HG03378 (cell line): Measurements from ENCODE around the gene KSR1.

Experiments used
- ATAC-seq: cut with Tn5 transposase; IDR thresholded peaks from one replicate; pipeline ENCODE4 v1.9.1; 2021; ENCODE audit warnings: mild to moderate bottlenecking, moderate library complexity; ENCODE audit not compliant: unreplicated experiment

KSR1 gene

GRCh38 chr17:27512511-27513346 is 56.5 kb downstream of the KSR1 start:
- ATAC-seq, result no peak

GRCh38 chr17:27513849-27514248 is 57.6 kb downstream of the KSR1 start:
- no peak for ATAC-seq

DNA sequence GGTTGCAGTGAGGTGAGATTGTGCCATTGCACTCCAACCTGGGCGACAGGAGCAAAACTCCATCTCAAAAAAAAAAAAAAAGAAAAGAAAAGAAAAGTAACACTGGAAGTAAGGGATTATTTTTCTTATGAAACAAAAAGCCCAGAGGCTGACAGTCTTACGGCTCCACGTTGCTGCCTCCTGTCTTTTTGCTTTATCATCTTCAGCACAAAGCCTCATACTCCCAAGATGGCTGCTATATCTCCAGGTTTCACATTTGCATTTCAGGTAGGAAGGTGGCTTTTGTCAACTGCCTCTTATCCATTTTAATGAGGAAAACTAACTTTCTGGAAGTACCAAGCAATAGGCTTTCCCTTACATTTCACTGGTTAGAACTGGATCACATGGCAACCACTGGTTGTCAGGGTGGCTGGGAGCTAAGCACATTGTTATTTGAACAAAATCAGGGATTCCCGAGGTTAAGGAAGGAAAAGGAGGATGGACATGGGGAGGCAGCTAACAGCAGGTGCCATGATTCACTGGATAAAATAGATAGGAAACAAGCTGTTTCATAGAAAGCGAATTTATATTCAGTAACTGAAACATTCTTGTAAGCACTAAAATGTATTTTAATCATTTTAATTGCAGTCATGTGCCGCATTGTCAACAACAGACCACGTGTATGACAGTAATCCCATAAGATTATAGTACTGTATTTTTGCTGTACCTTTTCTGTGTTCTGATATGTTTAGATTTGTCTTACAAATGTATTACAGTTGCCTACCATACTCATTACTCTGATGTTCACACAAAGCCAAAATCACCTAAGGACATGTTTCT is 58.6 kb downstream of the KSR1 start:
- no peak for ATAC-seq

- no peak for ATAC-seq
These were observed 61.8 kb downstream of the KSR1 start for GRCh38 chr17:27518048-27518447.

DNA sequence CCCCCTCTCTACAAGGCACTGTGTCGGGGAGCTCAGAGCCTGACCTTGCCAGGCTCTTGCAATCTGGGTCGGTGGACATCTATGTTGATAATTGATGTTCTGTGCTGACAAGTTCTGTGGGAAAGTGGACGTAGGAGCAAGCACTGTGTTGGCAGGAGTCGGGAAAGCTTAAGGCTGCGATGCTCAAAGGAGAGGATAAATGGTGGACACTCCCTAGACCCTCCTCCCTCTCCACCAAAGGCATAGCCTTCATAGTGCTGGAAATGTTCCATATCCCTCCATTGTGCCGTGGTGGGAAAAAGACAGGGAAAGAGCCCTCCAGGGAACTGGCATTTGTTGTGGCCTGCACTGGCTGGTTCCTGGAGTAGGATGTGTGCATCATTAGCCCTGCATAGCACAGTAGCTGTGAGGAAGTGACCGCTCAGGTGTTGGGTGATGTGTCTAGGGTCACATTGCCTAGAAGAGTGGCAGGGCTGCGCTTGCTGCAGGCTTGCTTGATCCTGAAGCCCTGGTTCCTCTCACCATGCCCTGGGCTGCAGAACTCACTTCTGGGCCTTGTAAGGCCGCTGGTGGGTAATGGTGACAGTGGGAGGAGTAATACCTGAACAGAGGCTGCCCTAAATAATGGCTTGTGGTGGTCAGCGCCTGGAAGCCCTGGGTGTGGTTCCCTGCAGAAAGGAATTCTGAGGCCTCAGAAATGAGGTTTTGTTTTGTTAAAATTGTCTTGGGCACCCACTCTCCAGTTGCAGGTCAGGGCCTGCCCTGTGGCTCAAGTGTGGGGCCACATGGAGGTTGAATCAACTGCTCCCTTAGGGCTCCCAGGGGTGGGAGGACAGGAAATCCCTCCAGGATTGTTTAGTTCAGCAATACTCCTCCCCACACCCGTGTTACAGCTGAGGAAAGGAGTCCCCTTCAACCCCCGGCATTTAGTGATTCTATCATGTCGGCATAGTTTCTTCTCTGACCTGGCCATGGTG is 62.6 kb downstream of the KSR1 start:
- no peak for ATAC-seq

- no peak for ATAC-seq
These were observed 63.3 kb downstream of the KSR1 start for GRCh38 chr17:27519550-27519949.

DNA sequence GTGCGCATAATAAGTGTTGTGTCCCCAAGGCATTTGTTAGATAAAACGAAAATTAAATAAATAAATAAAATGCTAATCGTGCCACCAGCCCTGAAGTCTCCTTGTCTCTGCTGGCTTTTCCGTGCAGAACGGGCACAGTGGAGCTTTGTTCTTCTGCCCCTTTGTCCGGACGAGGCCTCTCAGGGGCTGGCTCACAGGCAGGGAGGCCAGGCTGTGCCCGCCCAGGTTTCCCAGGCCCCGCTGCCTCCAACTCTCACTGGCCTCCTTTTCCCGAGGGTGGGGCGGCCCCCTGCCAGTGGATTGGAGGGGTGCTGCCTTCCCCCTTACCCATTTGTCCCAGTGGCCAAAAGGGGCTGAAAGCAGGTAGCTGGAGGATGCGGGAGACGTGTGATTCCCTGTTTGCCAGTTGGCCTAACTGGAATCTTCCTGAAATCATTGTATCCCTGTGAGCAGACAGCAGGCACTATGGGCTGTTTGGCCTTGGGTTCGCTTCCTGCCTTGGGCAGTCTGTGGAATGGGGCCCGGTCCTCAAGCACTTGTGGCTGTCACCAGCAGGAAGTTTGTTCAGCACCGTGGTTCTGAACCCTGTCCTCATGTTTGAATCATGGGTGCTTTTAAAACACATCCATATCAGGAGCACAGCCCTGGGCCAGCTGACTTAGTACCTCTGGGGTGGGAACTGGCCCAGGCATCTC is 64.4 kb downstream of the KSR1 start:
- no peak for ATAC-seq

- ATAC-seq, result no peak
These were observed 65.2 kb downstream of the KSR1 start for GRCh38 chr17:27521281-27522027.

DNA sequence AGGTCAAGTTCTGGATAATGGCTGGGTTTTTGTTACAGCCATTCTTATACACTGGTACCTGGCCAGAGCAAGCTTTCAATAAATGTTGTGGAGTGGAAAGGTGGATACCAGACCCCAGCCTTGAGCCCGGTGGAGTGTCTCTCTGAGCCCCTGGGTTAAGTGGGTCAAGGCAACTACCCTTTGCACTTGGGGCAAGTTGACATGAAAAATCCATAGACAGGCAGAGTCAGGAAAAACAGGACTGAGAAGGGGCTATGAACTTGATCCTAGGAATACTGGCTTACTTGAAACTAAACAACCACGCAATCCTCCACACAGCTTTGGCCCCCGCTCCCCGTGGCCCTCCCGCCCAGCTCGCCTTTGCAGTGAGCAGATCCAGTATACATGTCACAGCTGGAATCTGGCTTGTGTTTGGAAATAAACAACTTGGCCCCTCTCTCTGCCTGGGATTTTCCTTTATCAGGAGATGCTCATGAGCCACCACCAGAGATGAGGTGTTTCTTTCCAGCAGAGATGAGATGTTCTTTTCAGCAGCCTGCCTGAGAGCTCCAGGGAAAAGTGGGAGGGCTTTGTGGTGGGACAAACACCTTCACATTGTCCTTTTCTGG is 65.9 kb downstream of the KSR1 start:
- ATAC-seq, result no peak

DNA sequence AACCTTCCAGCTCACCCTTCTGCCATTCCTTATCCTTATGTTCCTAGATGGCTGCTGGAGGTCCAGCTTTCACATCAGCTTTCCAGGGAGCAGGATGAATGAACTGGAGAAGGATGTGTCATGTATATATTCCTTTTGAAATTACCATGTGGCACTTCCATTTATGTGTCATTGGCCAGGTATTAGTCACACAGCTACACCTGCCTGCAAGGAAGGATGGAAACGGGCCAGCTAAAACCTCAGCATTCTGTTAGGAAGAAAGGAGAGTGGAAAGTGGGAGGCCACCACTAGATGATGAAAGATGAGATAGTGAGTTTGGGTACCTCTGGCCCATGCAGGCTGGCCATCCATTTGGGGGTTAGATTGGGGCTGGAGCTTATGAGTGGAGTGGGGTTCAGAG is 67.5 kb downstream of the KSR1 start:
- no peak for ATAC-seq

- ATAC-seq, result no peak
These were observed 68.3 kb downstream of the KSR1 start for GRCh38 chr17:27524594-27524993.

DNA sequence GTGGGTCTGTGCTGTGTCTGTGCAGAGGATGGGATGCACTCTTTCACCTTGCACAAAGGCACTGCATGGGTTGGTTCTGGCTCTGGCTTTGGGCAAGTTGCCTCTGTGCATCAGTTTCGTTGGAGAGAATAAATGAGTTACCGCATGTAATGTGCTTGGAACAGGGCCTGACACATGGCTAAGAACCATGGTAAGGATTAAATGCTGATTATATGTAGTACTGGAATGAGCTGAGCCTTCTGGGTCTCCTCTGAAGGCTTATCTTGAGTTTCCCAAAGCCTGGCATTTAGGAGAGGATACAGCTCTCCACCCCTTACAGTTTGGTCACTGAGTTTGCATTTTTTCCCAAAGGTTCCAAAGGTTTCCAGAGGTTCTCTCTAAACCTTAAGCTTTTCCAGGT is 69.1 kb downstream of the KSR1 start:
- ATAC-seq, result no peak

DNA sequence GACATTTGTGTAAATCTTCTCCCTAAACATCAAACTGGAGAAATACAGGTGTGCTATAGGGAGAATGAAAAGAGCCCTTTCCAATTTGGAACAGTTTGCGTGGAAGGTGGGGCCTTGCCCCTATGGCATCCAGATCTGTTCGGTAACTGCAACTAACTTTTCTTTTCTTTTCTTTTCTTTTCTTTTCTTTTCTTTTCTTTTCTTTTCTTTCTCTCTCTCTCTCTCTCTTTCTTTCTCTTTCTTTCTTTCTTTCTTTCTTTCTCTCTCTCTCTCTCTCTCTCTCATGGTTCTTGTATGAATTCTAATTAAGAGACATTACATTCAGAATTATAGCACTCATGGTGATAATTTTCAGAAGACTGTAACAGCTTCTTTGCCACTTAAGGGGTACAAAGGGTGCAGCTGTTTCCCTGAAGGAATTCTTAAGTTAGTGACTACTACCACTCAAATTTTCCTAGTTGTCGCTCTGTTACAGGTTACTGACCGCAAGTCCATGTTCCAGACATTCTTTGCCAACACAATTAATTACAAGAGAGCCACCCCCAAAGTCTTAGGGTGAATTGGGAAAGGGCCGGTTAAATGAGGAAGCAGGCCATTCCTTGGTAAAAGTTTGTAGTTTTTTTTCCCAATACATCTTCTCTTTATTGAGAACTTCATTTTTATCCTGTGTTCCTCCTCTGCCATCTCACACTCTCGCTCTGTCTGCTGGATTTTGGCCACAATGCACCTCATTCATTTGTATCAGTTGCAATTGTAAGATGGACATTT is 69.8 kb downstream of the KSR1 start:
- ATAC-seq, result no peak

- ATAC-seq, result peak; percentile 77
These were observed 70.4 kb downstream of the KSR1 start for GRCh38 chr17:27526604-27527002.

DNA sequence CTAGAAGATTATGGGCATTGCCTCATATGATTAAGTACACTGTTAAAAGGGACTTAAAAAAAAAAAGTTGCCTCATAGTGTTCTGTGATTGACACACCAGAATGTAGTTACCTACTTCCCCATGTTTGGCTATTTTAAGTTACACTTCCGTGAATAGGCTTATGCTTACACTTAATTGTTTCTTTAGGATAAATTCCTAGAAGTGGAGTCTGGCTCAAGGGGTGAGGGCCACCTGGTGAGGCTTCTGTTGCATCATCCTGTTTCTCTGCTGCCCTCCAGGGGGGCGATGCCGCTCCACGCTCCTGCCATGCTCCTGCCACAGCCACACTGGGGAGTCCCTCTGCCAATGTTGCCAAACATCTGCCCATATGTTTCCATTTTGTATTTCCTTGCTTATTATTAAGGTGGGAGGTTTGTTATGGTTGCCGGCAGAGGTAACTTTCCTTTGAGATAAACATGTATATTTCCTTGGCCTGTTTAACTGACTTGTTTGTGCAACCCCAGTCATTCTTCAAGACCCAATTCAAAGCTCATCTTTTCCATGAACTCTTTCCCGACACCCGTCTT is 73.1 kb downstream of the KSR1 start:
- no peak for ATAC-seq

GRCh38 chr17:27530764-27531391 is 74.6 kb downstream of the KSR1 start:
- ATAC-seq, result no peak

DNA sequence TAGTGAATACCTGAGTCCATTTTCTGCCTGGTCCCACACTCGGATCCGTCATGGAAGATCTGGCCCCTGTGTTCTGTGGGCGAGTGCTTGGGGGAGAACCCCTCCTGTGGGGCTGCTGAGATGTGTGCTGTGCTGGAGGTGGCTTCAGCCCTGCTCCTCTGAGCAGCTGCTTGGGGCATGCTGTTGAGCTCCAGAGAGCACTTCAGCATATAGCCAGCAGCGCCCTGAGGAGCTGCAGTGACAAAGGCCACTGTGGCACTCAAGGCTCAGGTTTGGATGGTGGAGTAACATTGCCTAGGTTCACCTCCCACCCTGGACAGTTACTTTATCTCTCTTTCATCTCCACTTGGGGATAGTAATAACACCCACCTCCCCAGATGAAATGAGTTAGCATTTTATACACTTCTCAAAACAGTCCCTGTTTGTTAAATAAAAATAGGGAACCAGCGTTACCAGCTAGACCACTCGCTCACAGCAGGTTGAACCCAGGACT is 75.3 kb downstream of the KSR1 start:
- no peak for ATAC-seq
